B cell (primary cell): ENCODE results near the gene STK40. TPM values are rescaled to one million over a fixed set of nuclear protein-coding genes. Genes with fewer than 3 reads are reported as not detected.

Source experiments
- ATAC-seq: fragments of 200-7000 bp; cut with Tn5 transposase; one replicate; pipeline ENCODE4 v1.10.0; 2021; ENCODE audit warnings: low read depth, mild to moderate bottlenecking, moderate number of reproducible peaks, moderate library complexity
- CTCF ChIA-PET: fragments of 350-600 bp; sonication (Branson Sonifier 250); formaldehyde crosslinking; loops from one replicate; lab custom pipeline; 2021; ENCODE audit warnings: antibody characterized with exemption, inconsistent platforms; lab: Charles Lee
- POLR2A ChIA-PET: fragments of 350-600 bp; sonication (Branson Sonifier 250); formaldehyde crosslinking; loops from one replicate; lab custom pipeline; 2021; ENCODE audit warnings: antibody characterized with exemption; lab: Charles Lee
- DNase-seq: peaks from one replicate; pipeline ENCODE4 v3.0.0; 2013
- H2AFZ ChIP-seq: 2 replicates; pipeline ENCODE4 v1.6.1; 2012; ENCODE audit warnings: mild to moderate bottlenecking, low read depth, low read length; ENCODE audit not compliant: insufficient read depth, poor library complexity, severe bottlenecking
- H3K27ac ChIP-seq, 2 donors: 1 replicate in 1 of 2; 2 replicates in 1 of 2; pipeline ENCODE4 v1.5.1; 2012 to 2013; ENCODE audit warnings: low read length in 2 of 2, mild to moderate bottlenecking in 2 of 2, moderate library complexity in 1 of 2
- H3K27me3 ChIP-seq, 4 experiments: fragments of 200-600 bp in 1 of 4; sonication (generic) in 1 of 4; replicated peaks in 1 of 4; 1 replicate in 2 of 4; 2 replicates in 2 of 4; pipeline versions ENCODE4 v1.6.1 to v1.7.0; 2013 to 2016; ENCODE audit warnings: low read length in 3 of 4, mild to moderate bottlenecking in 2 of 4, mixed read lengths in 1 of 4, moderate library complexity in 1 of 4; ENCODE audit not compliant: insufficient read depth in 4 of 4, control insufficient read depth in 3 of 4; ENCODE audit errors: control extremely low read depth in 1 of 4
- H3K36me3 ChIP-seq, 2 experiments: replicated peaks in 1 of 2; 1 replicate in 1 of 2; 2 replicates in 1 of 2; pipeline versions ENCODE4 v1.6.1 to v1.7.1; 2013; ENCODE audit warnings: low read length in 1 of 2; ENCODE audit not compliant: insufficient read depth in 2 of 2, control insufficient read depth in 1 of 2; ENCODE audit errors: control extremely low read depth in 1 of 2, extremely low read depth in 1 of 2
- H3K4me1 ChIP-seq, 2 donors: fragments of 200-600 bp in 1 of 2; sonication (generic) in 1 of 2; 1 replicate in 1 of 2; 2 replicates in 1 of 2; pipeline versions ENCODE4 v1.5.1 to v1.6.1; 2013 to 2017; ENCODE audit warnings: low read length in 2 of 2; ENCODE audit not compliant: control insufficient read depth in 2 of 2, insufficient read depth in 2 of 2
- H3K4me2 ChIP-seq: replicated peaks from 2 replicates; pipeline ENCODE3; 2012; ENCODE audit warnings: mild to moderate bottlenecking, low read depth, low read length; ENCODE audit not compliant: poor library complexity, severe bottlenecking
- H3K4me3 ChIP-seq, 5 experiments: fragments of 200-600 bp in 1 of 5; sonication (generic) in 1 of 5; 1 replicate in 3 of 5; 2 replicates in 2 of 5; pipeline versions ENCODE4 v1.5.1 to v1.7.0; 2011 to 2016; ENCODE audit warnings: low read length in 4 of 5, mild to moderate bottlenecking in 4 of 5, low read depth in 2 of 5, control low read depth in 1 of 5, moderate library complexity in 1 of 5; ENCODE audit not compliant: insufficient read depth in 1 of 5; ENCODE audit errors: control extremely low read depth in 1 of 5, extremely low read depth in 1 of 5
- H3K79me2 ChIP-seq: fragments of 200-600 bp; sonication (generic); one replicate; pipeline ENCODE4 v1.6.0; 2016; ENCODE audit warnings: low read length; ENCODE audit not compliant: control insufficient read depth, insufficient read depth
- H3K9ac ChIP-seq: fragments of 200-600 bp; sonication (generic); 2 replicates; pipeline ENCODE4 v1.6.1; 2017; ENCODE audit warnings: mild to moderate bottlenecking, low read length, moderate library complexity
- H3K9me3 ChIP-seq, 3 donors: one replicate each; pipeline versions ENCODE4 v1.6.1 to v1.7.1; 2013; ENCODE audit warnings: low read length in 2 of 3; ENCODE audit not compliant: control insufficient read depth in 2 of 3, insufficient read depth in 1 of 3; ENCODE audit errors: control extremely low read depth in 1 of 3
- H4K20me1 ChIP-seq: 2 replicates; pipeline ENCODE4 v1.6.0; 2012; ENCODE audit warnings: mild to moderate bottlenecking, low read length; ENCODE audit not compliant: insufficient read depth, control insufficient read depth, poor library complexity, severe bottlenecking
- H3K27ac Mint-ChIP-seq: one replicate; pipeline ENCODE4 v1.8.0; 2021; ENCODE audit warnings: mixed read lengths
- H3K27me3 Mint-ChIP-seq: one replicate; pipeline ENCODE4 v1.8.0; 2021; ENCODE audit warnings: mixed read lengths
- H3K4me1 Mint-ChIP-seq: one replicate; pipeline ENCODE4 v1.8.0; 2021; ENCODE audit warnings: mixed read lengths
- H3K4me3 Mint-ChIP-seq: one replicate; pipeline ENCODE4 v1.8.0; 2021; ENCODE audit warnings: mixed read lengths
- H3K9me3 Mint-ChIP-seq: one replicate; pipeline ENCODE4 v1.8.0; 2022; ENCODE audit warnings: mixed read lengths; ENCODE audit not compliant: insufficient read depth
- CTCF ChIP-seq: fragments of 200-600 bp; IDR thresholded peaks from one replicate; pipeline ENCODE4 v1.8.0; 2022; ENCODE audit warnings: antibody characterized with exemption, mild to moderate bottlenecking
- EZH2 ChIP-seq: IDR thresholded peaks from 2 replicates; pipeline ENCODE4 v1.6.1; 2012; ENCODE audit warnings: borderline replicate concordance, low read depth, mild to moderate bottlenecking, moderate library complexity, low read length; ENCODE audit not compliant: insufficient read depth, poor library complexity, severe bottlenecking
- WGBS: methylation state at CpG from one replicate; pipeline ENCODE4 v1.1.5; 2013; ENCODE audit warnings: missing lambda C conversion rate; ENCODE audit not compliant: insufficient coverage; 5-methylcytosine and 5-hydroxymethylcytosine counted together
- intact Hi-C: fragments of 100-400 bp; cut with micrococcal nuclease; formaldehyde crosslinking; loops from one replicate; pipeline ENCODE4 v1.10.0; 2022
- polyA plus RNA-seq: library from polyadenylated mRNA; depleted of rRNA; stranded (reverse); fragments of >200 nt; gene quantifications from 2 replicates; pipeline ENCODE4 v1.2.3, GENCODE V29; 2012
- total RNA-seq, 2 donors: library from RNA; stranded (reverse); fragments of 120-200 nt in 1 of 2; gene quantifications; 1 replicate in 1 of 2; 2 replicates in 1 of 2; pipeline versions ENCODE4 v1.2.3 to v1.2.4, GENCODE V29; 2013 to 2022

The STK40 gene
- total and polyA plus RNA-seq, 2 donors (not counting 1 experiment from before 2014, with no cell fraction given), result 53.1 to 69.1 TPM

- CTCF ChIA-PET, result interaction anchor here (0.8 to 7.4 kb wide), 3 partner anchors 12 to 60 kb away, joined by 4 to 52 read pairs (median 14); no protein-coding TSS in a partner anchor
- POLR2A ChIA-PET, result no interaction called here
- 100% methylated on average over 1 of the region's 4 CpGs for WGBS
- intact Hi-C loops, result no loop called here
- Histone ChIP-seq H3K9me3 (peaks cover 0 to 10% (median 0%) of the 10 kb centered on the region in 3 donors), H3K9ac (no peak overlapping the region), H2AFZ (no peak overlapping the region), H3K27ac (no peak overlapping the region), H4K20me1 (no peaks in the 10 kb centered on the region), H3K4me2 (no peak overlapping the region), H3K27me3 (no peaks in the 10 kb centered on the region), H3K4me1 (peaks cover 5 to 20% of the 10 kb centered on the region in 2 donors), H3K4me3 (no peak overlapping the region), H3K79me2 (peaks cover 28% of the 10 kb centered on the region), H3K36me3 (no peaks in the 10 kb centered on the region)
- no peak overlapping the region for H3K4me3 Mint-ChIP-seq
- H3K27ac Mint-ChIP-seq, result no peak overlapping the region
- H3K27me3 Mint-ChIP-seq, result no peaks in the 10 kb centered on the region
- DNase-seq (no peak), ATAC-seq (no peak)
- H3K9me3 Mint-ChIP-seq, result no peaks in the 10 kb centered on the region
- peaks cover 20% of the 10 kb centered on the region for H3K4me1 Mint-ChIP-seq
- no peak for TF ChIP-seq CTCF
- TF ChIP-seq EZH2, result no peak
Measured at GRCh38 chr1:36402504-36402890, 16.8 kb upstream of the STK40 start.

- 89% methylated on average over 11 of the region's 12 CpGs for WGBS
- no peak for ATAC-seq
- intact Hi-C loops, result no loop called here
- POLR2A ChIA-PET, result interaction anchor here (0.9 to 1.3 kb wide), 2 partner anchors 17 to 23 kb away, joined by 3 read pairs; no protein-coding TSS in a partner anchor
- Mint-ChIP-seq H3K27ac (peak overlapping the region; percentile 87), H3K4me3 (peak overlapping the region; percentile 66), H3K27me3 (no peaks in the 10 kb centered on the region), H3K9me3 (no peaks in the 10 kb centered on the region), H3K4me1 (peaks cover 25% of the 10 kb centered on the region)
- TF ChIP-seq EZH2, result no peak
- no peak for TF ChIP-seq CTCF
- Histone ChIP-seq H3K4me2 (peak overlapping the region; percentile 55), H3K4me3 (peak overlapping the region in 2 of 5 experiments; percentile 36 to 44), H3K9me3 (peaks cover 0 to 10% (median 0%) of the 10 kb centered on the region in 3 donors), H3K27ac (peak overlapping the region in 1 of 2 donors; percentile 67), H3K36me3 (no peaks in the 10 kb centered on the region), H4K20me1 (no peaks in the 10 kb centered on the region), H2AFZ (peak overlapping the region; percentile 52), H3K79me2 (peaks cover 34% of the 10 kb centered on the region), H3K27me3 (no peaks in the 10 kb centered on the region), H3K4me1 (peaks cover 5 to 25% of the 10 kb centered on the region in 2 donors), H3K9ac (no peak overlapping the region)
- DNase-seq, result no peak
- CTCF ChIA-PET, result interaction anchor here (0.8 to 7.4 kb wide), 4 partner anchors 12 to 60 kb away, joined by 3 to 52 read pairs (median 9); no protein-coding TSS in a partner anchor
Measured at GRCh38 chr1:36401602-36402503, 16.1 kb upstream of the STK40 start.
